ENCODE results near the gene MND1.

GRCh38 chr4:153408932-153409331 lies 64.4 kb downstream of the MND1 start:
- TF ChIP-seq CTCF (IDR thresholded peaks at IDR 0.05) (no peak), POLR2A (IDR thresholded peaks at IDR 0.05) (no peak), EP300 (IDR thresholded peaks at IDR 0.05) (no peak)
